T-helper 9 cell (primary cell): Measurements from ENCODE around the gene TMEM245.
"Not testable (repeated sequence)": the region's sequence is repeated elsewhere in the genome, so short reads cannot be mapped to it uniquely, and the experiment has no call there.

Source experiments
- DNase-seq: peaks from one replicate; pipeline ENCODE4 v3.0.0-alpha.2; 2020

TMEM245 gene

GRCh38 chr9:109060191-109060590 lies 59.6 kb downstream of the TMEM245 start:
- no peak for DNase-seq

GRCh38 chr9:109053121-109053520 lies 66.6 kb downstream of the TMEM245 start:
- not testable (repeated sequence) for DNase-seq

GRCh38 chr9:109052416-109052815 lies 67.3 kb downstream of the TMEM245 start:
- no peak for DNase-seq

GRCh38 chr9:109051733-109052132 lies 68.0 kb downstream of the TMEM245 start:
- no peak for DNase-seq

GRCh38 chr9:109050444-109050843 lies 69.3 kb downstream of the TMEM245 start:
- no peak for DNase-seq

- DNase-seq = no peak
Measured at GRCh38 chr9:109048822-109049221, 70.9 kb downstream of the TMEM245 start.

- DNase-seq = no peak
Measured at GRCh38 chr9:109047259-109047658, 72.5 kb downstream of the TMEM245 start.

GRCh38 chr9:109046346-109046745 lies 73.4 kb downstream of the TMEM245 start:
- DNase-seq = no peak

GRCh38 chr9:109043578-109043977 lies 76.2 kb downstream of the TMEM245 start:
- no peak for DNase-seq

GRCh38 chr9:109040571-109040970 lies 79.2 kb downstream of the TMEM245 start:
- no peak for DNase-seq

- DNase-seq = no peak
Measured at GRCh38 chr9:109039539-109039938, 80.2 kb downstream of the TMEM245 start.

- DNase-seq = no peak
Measured at GRCh38 chr9:109037946-109038715, 81.6 kb downstream of the TMEM245 start.

- DNase-seq = no peak
Measured at GRCh38 chr9:109036744-109037680, 82.7 kb downstream of the TMEM245 start.

GRCh38 chr9:109035684-109036423 lies 83.9 kb downstream of the TMEM245 start:
- no peak for DNase-seq

GRCh38 chr9:109033941-109034700 lies 85.6 kb downstream of the TMEM245 start:
- no peak for DNase-seq

GRCh38 chr9:109031241-109031640 lies 88.5 kb downstream of the TMEM245 start:
- no peak for DNase-seq

- no peak for DNase-seq
Measured at GRCh38 chr9:109030426-109030825, 89.3 kb downstream of the TMEM245 start.

- no peak for DNase-seq
Measured at GRCh38 chr9:109028457-109028856, 91.3 kb downstream of the TMEM245 start.

- DNase-seq = no peak
Measured at GRCh38 chr9:109027176-109027575, 92.6 kb downstream of the TMEM245 start.

GRCh38 chr9:109026306-109026705 lies 93.4 kb downstream of the TMEM245 start:
- no peak for DNase-seq

- DNase-seq = no peak
Measured at GRCh38 chr9:109022873-109023272, 96.9 kb downstream of the TMEM245 start.
